ENCODE results near the gene EDEM3. TPM values are rescaled to one million over a fixed set of nuclear protein-coding genes. Genes with fewer than 3 reads are reported as not detected.
A peak's percentile ranks its signal among the peaks of the same experiment; 100 is the strongest.

Gene EDEM3
- total and polyA plus RNA-seq, 11 donors, result 7.2 to 28.6 (median 17.6) TPM

- TF ChIP-seq CTCF (IDR thresholded peaks at IDR 0.05) (no peak), POLR2A (IDR thresholded peaks at IDR 0.05) (no peak)
- H3K4me3 ChIP-seq, result peak overlapping the region in 9 of 12 donors; percentile 72 to 98 (median 92)
- peaks cover 0 to 57% (median 19%) of the 10 kb centered on the region in 12 donors for H3K4me1 ChIP-seq
- H3K9me3 ChIP-seq, result no peaks in the 10 kb centered on the region
- 60 to 68% (median 64%) methylated on average over 5 of the region's 5 CpGs for WGBS, 4 donors
- peaks cover 0 to under 1% (median 0%) of the 10 kb centered on the region in 9 donors for H3K36me3 ChIP-seq
- DNase-seq, result no peak
- peak overlapping the region in 6 of 12 donors; percentile 35 to 97 (median 94) for H3K27ac ChIP-seq
- H3K27me3 ChIP-seq, result no peaks in the 10 kb centered on the region
- no peak for ATAC-seq
- intact Hi-C loops (cut with DNase I), result no loop called here
Observed at GRCh38 chr1:184753117-184753516, 1.5 kb downstream of the EDEM3 start.

- Histone ChIP-seq H3K4me1 (peaks cover 0 to 61% (median 19%) of the 10 kb centered on the region in 12 donors), H3K9me3 (no peaks in the 10 kb centered on the region), H3K27ac (peak overlapping the region in 1 of 12 donors; percentile 97), H3K4me3 (peak overlapping the region in 1 of 12 donors; percentile 90), H3K27me3 (no peaks in the 10 kb centered on the region), H3K36me3 (peaks cover 0 to 5% (median 0%) of the 10 kb centered on the region in 9 donors)
- DNase-seq (no peak), ATAC-seq (no peak)
- intact Hi-C loops (cut with DNase I), result no loop called here
- 88 to 96% (median 92%) methylated on average over 2 of the region's 2 CpGs for WGBS, 4 donors
- TF ChIP-seq CTCF (IDR thresholded peaks at IDR 0.05) (no peak), POLR2A (IDR thresholded peaks at IDR 0.05) (no peak)
Observed at GRCh38 chr1:184752656-184753055, 2.0 kb downstream of the EDEM3 start.

- H3K27ac ChIP-seq, result peak overlapping the region in 2 of 12 donors; percentile 34 to 36
- H3K9me3 ChIP-seq, result no peaks in the 10 kb centered on the region
- H3K4me1 ChIP-seq, result peaks cover 0 to 90% (median 33%) of the 10 kb centered on the region in 12 donors
- no peak for ATAC-seq
- H3K4me3 ChIP-seq, result peak overlapping the region in 1 of 12 donors; percentile 19
- intact Hi-C loops (cut with DNase I), result no loop called here
- DNase-seq, result no peak
- peaks cover 0 to 10% (median 0%) of the 10 kb centered on the region in 9 donors for H3K36me3 ChIP-seq
- WGBS, 4 donors, result 59 to 76% (median 63%) methylated on average over 2 of the region's 2 CpGs
- no peaks in the 10 kb centered on the region for H3K27me3 ChIP-seq
- TF ChIP-seq CTCF (IDR thresholded peaks at IDR 0.05), result no peak
- TF ChIP-seq POLR2A (IDR thresholded peaks at IDR 0.05), result no peak
Observed at GRCh38 chr1:184748740-184749139, 5.9 kb downstream of the EDEM3 start.

GRCh38 chr1:184747089-184747955 lies 7.3 kb downstream of the EDEM3 start:
- Histone ChIP-seq H3K9me3 (no peaks in the 10 kb centered on the region), H3K4me3 (no peak overlapping the region), H3K36me3 (peaks cover 0 to 10% (median 0%) of the 10 kb centered on the region in 9 donors), H3K27me3 (no peaks in the 10 kb centered on the region), H3K4me1 (peaks cover 0 to 85% (median 20%) of the 10 kb centered on the region in 12 donors), H3K27ac (peak overlapping the region in 1 of 12 donors; percentile 69)
- ATAC-seq (no peak), DNase-seq (no peak)
- no peak for TF ChIP-seq CTCF (IDR thresholded peaks at IDR 0.05)
- TF ChIP-seq POLR2A (IDR thresholded peaks at IDR 0.05), result no peak
- intact Hi-C loops (cut with DNase I), result no loop called here
- WGBS, 4 donors, result 79 to 90% (median 87%) methylated on average over 3 of the region's 3 CpGs

Data from heart left ventricle (tissue), 16 donors.